Amniotic stem cell (primary cell): ENCODE data around the gene NPAS3.

ENCODE experiments used
- DNase-seq: peaks from one replicate; lab custom pipeline; 2025; lab: John Stamatoyannopoulos, UW

NPAS3 gene

GRCh38 chr14:33254861-33255395 is 316.2 kb downstream of the NPAS3 start:
- no peak for DNase-seq

GRCh38 chr14:33257796-33258195 is 319.1 kb downstream of the NPAS3 start:
- DNase-seq, result no peak

GRCh38 chr14:33259764-33260163 is 321.1 kb downstream of the NPAS3 start:
- no peak for DNase-seq

- no peak for DNase-seq
Measured at GRCh38 chr14:33271216-33271615, 332.5 kb downstream of the NPAS3 start.

GRCh38 chr14:33271891-33272290 is 333.2 kb downstream of the NPAS3 start:
- no peak for DNase-seq

- no peak for DNase-seq
Measured at GRCh38 chr14:33273978-33274377, 335.3 kb downstream of the NPAS3 start.

GRCh38 chr14:33275879-33276278 is 337.2 kb downstream of the NPAS3 start:
- DNase-seq, result no peak

GRCh38 chr14:33279865-33280264 is 341.2 kb downstream of the NPAS3 start:
- DNase-seq, result no peak

GRCh38 chr14:33280646-33281045 is 342.0 kb downstream of the NPAS3 start:
- no peak for DNase-seq

- no peak for DNase-seq
Measured at GRCh38 chr14:33282331-33283230, 343.9 kb downstream of the NPAS3 start.

- DNase-seq, result no peak
Measured at GRCh38 chr14:33285902-33286700, 347.4 kb downstream of the NPAS3 start.

GRCh38 chr14:33287189-33287588 is 348.5 kb downstream of the NPAS3 start:
- no peak for DNase-seq

- DNase-seq, result no peak
Measured at GRCh38 chr14:33290641-33291040, 352.0 kb downstream of the NPAS3 start.

GRCh38 chr14:33291529-33292104 is 352.9 kb downstream of the NPAS3 start:
- DNase-seq, result no peak

GRCh38 chr14:33294419-33294818 is 355.7 kb downstream of the NPAS3 start:
- no peak for DNase-seq

GRCh38 chr14:33297565-33297964 is 358.9 kb downstream of the NPAS3 start:
- DNase-seq, result no peak

GRCh38 chr14:33307691-33308251 is 369.1 kb downstream of the NPAS3 start:
- peak; percentile 6 for DNase-seq

GRCh38 chr14:33309106-33309505 is 370.4 kb downstream of the NPAS3 start:
- no peak for DNase-seq

GRCh38 chr14:33315217-33315616 is 376.5 kb downstream of the NPAS3 start:
- DNase-seq, result no peak

GRCh38 chr14:33315721-33316120 is 377.0 kb downstream of the NPAS3 start:
- no peak for DNase-seq

- no peak for DNase-seq
Measured at GRCh38 chr14:33317675-33318074, 379.0 kb downstream of the NPAS3 start.

- DNase-seq, result no peak
Measured at GRCh38 chr14:33323979-33324378, 385.3 kb downstream of the NPAS3 start.
